GM18505 (cell line): ENCODE results near the gene AIDA.

ENCODE experiments used
- ATAC-seq: cut with Tn5 transposase; IDR thresholded peaks from one replicate; pipeline ENCODE4 v1.9.1; 2021; ENCODE audit not compliant: unreplicated experiment
- POLR2A ChIP-seq: IDR thresholded peaks from 4 replicates; pipeline ENCODE4 v1.6.1; 2011; ENCODE audit warnings: borderline replicate concordance; ENCODE audit not compliant: insufficient read depth, insufficient read length; ENCODE audit errors: extremely low read depth

The AIDA gene

GRCh38 chr1:222736470-222736869 lies 24.2 kb upstream of the AIDA start:
- ATAC-seq = no peak
- no peak for TF ChIP-seq POLR2A

GRCh38 chr1:222734740-222735139 lies 22.4 kb upstream of the AIDA start:
- TF ChIP-seq POLR2A = no peak
- ATAC-seq = no peak

GRCh38 chr1:222732216-222733159 lies 20.2 kb upstream of the AIDA start:
- peak; percentile 98 for ATAC-seq
- TF ChIP-seq POLR2A = no peak

GRCh38 chr1:222730866-222731265 lies 18.6 kb upstream of the AIDA start:
- ATAC-seq = no peak
- no peak for TF ChIP-seq POLR2A

GRCh38 chr1:222728746-222729145 lies 16.5 kb upstream of the AIDA start:
- TF ChIP-seq POLR2A = no peak
- ATAC-seq = no peak

- TF ChIP-seq POLR2A = no peak
- ATAC-seq = no peak
These were observed 4.1 kb upstream of the AIDA start for GRCh38 chr1:222716393-222716792.

- ATAC-seq = peak; percentile 67
- TF ChIP-seq POLR2A = peak; percentile 63
These were observed 1.0 kb upstream of the AIDA start for GRCh38 chr1:222713091-222713961.

GRCh38 chr1:222711319-222712252 lies 705 bp downstream of the AIDA start:
- peak; percentile 5 for TF ChIP-seq POLR2A
- peak; percentile 30 for ATAC-seq

- ATAC-seq = no peak
- no peak for TF ChIP-seq POLR2A
These were observed 2.6 kb downstream of the AIDA start for GRCh38 chr1:222709700-222710153.

GRCh38 chr1:222706815-222707214 lies 5.5 kb downstream of the AIDA start:
- TF ChIP-seq POLR2A = no peak
- ATAC-seq = no peak

GRCh38 chr1:222704260-222704659 lies 8.0 kb downstream of the AIDA start:
- no peak for ATAC-seq
- TF ChIP-seq POLR2A = no peak

- TF ChIP-seq POLR2A = no peak
- no peak for ATAC-seq
These were observed 10.1 kb downstream of the AIDA start for GRCh38 chr1:222702210-222702609.
